ENCODE results near the gene FSTL4.

Gene FSTL4

DNA sequence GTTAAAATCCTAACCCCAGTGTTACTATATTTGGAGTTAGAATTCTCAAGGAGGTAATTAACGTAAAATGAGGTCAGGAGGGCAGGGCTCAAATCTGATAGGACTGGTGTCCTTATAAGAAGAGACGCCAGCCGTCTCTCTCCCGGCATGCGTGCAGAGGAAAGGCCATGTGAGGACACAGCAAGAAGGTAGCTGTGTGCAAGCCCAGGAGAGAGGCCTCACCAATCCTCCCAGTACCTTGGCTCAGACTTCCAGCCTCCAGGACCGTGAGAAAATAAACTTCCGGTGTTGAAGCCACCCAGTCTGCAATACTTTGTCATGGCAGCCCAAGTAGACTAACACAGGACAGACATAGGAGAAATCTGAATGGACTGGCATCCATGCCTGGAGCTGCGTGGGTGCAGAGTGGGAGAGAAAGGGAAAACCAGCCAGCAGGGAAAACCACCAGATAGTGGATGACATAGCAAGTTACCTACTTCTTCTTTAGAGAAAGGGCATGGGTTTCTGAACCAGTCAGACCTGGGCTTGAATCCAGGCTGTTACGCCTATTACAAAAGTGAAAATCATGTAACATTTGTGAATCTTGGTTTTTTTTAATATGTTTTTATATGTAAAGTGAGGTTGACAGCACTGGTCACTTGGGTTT, 89.2 kb downstream of the FSTL4 start:
- H3K27me3 ChIP-seq (ENCODE audit: insufficient read depth, low read length) = no peaks in the 10 kb centered on the region
- H4K20me1 ChIP-seq (ENCODE audit: insufficient read depth, low read length) = no peaks in the 10 kb centered on the region
- H3K4me2 ChIP-seq (ENCODE audit: low read length) = no peak overlapping the region
- no peak overlapping the region for H3K9ac ChIP-seq (ENCODE audit: low read length)
- TF ChIP-seq, protein P1, sequence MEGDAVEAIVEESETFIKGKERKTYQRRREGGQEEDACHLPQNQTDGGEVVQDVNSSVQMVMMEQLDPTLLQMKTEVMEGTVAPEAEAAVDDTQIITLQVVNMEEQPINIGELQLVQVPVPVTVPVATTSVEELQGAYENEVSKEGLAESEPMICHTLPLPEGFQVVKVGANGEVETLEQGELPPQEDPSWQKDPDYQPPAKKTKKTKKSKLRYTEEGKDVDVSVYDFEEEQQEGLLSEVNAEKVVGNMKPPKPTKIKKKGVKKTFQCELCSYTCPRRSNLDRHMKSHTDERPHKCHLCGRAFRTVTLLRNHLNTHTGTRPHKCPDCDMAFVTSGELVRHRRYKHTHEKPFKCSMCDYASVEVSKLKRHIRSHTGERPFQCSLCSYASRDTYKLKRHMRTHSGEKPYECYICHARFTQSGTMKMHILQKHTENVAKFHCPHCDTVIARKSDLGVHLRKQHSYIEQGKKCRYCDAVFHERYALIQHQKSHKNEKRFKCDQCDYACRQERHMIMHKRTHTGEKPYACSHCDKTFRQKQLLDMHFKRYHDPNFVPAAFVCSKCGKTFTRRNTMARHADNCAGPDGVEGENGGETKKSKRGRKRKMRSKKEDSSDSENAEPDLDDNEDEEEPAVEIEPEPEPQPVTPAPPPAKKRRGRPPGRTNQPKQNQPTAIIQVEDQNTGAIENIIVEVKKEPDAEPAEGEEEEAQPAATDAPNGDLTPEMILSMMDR (IDR thresholded peaks at IDR 0.05; ENCODE audit: low read length) = no peak
- no peak for TF ChIP-seq EZH2 (IDR thresholded peaks at IDR 0.05; ENCODE audit: borderline replicate concordance, low read length)
- no peaks in the 10 kb centered on the region for H3F3A ChIP-seq (ENCODE audit: insufficient read depth, low read length)
- no peaks in the 10 kb centered on the region for H3K36me3 ChIP-seq (ENCODE audit: insufficient read depth, low read length)
- H3K4me1 ChIP-seq (ENCODE audit: insufficient read depth, low read length, severe bottlenecking) = no peaks in the 10 kb centered on the region
- H3K4me3 ChIP-seq (ENCODE audit: low read depth, low read length, poor library complexity, severe bottlenecking) = no peak overlapping the region
- no peaks in the 10 kb centered on the region for H3K9me2 ChIP-seq (ENCODE audit: low read depth, low read length)
- no peaks in the 10 kb centered on the region for H3K79me2 ChIP-seq (ENCODE audit: insufficient read depth, low read length)
- no peak overlapping the region for H3K27ac ChIP-seq (ENCODE audit: low read depth, low read length, poor library complexity, severe bottlenecking)
- H2AFZ ChIP-seq (ENCODE audit: low read length) = no peak overlapping the region
- no peaks in the 10 kb centered on the region for H3K9me3 ChIP-seq (ENCODE audit: low read length)

DNA sequence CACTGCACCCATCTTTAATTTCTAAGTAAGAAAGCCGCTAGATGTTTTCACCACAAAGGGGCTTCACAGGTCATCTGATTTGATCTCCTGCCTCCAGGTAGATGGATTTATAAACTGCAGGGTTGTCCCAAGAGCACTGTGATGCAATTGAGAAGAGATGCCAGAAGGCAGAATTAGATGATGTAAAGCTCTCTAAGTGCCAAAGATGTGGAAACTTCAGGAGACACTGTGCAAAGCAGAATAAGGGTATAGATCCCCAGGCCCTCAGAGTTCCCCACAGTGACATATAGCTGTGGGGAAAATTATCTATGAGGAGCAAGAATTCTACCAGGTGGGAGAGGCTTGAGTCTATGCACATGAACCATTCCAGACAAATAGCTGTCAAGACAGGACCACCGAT, 90.5 kb downstream of the FSTL4 start:
- Histone ChIP-seq H3F3A (ENCODE audit: insufficient read depth, low read length) (no peaks in the 10 kb centered on the region), H3K4me2 (ENCODE audit: low read length) (no peak overlapping the region), H3K36me3 (ENCODE audit: insufficient read depth, low read length) (no peaks in the 10 kb centered on the region), H3K4me3 (ENCODE audit: low read depth, low read length, poor library complexity, severe bottlenecking) (no peak overlapping the region), H3K79me2 (ENCODE audit: insufficient read depth, low read length) (no peaks in the 10 kb centered on the region), H3K9ac (ENCODE audit: low read length) (no peak overlapping the region), H2AFZ (ENCODE audit: low read length) (no peak overlapping the region), H3K9me2 (ENCODE audit: low read depth, low read length) (no peaks in the 10 kb centered on the region), H3K27me3 (ENCODE audit: insufficient read depth, low read length) (no peaks in the 10 kb centered on the region), H3K27ac (ENCODE audit: low read depth, low read length, poor library complexity, severe bottlenecking) (no peak overlapping the region), H3K9me3 (ENCODE audit: low read length) (no peaks in the 10 kb centered on the region), H3K4me1 (ENCODE audit: insufficient read depth, low read length, severe bottlenecking) (no peaks in the 10 kb centered on the region), H4K20me1 (ENCODE audit: insufficient read depth, low read length) (no peaks in the 10 kb centered on the region)
- TF ChIP-seq EZH2 (IDR thresholded peaks at IDR 0.05; ENCODE audit: borderline replicate concordance, low read length) = no peak
- TF ChIP-seq, protein P1 (IDR thresholded peaks at IDR 0.05; ENCODE audit: low read length) = no peak

DNA sequence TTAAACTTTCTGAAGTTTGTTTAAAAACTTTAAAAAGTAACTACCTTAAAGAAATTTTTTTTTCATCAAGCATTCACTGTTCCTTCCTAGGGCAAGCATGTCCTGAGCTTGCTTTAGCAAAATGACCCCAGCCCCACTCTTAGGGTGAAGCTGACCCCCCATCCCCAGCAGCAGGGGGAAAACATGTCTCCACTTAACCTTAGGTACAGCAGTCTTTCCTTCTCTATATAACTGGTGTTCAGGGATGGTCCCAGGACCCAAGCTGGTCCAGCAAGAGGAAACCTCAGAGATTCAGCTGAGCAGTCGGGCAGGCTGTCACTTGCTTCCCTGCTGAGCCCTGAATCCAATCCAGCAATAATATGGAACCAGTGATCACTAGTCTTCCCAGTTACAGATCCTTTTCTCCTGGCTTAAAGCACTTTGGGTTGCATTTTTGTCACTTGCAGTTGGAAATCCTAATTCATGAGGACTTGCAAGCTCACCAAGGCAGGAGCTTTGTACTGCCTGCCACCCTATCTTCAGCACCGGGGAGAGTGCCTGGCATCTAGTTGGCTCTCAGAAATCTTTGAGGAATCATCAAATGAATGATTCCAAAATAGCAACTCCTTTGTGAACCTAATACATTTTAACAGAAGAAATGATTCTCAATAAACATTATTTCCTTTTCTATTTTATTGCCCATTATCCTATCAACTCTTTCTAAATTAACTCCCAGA, 91.2 kb downstream of the FSTL4 start:
- no peaks in the 10 kb centered on the region for H3K9me2 ChIP-seq (ENCODE audit: low read depth, low read length)
- no peaks in the 10 kb centered on the region for H3F3A ChIP-seq (ENCODE audit: insufficient read depth, low read length)
- H3K4me2 ChIP-seq (ENCODE audit: low read length) = no peak overlapping the region
- no peaks in the 10 kb centered on the region for H3K4me1 ChIP-seq (ENCODE audit: insufficient read depth, low read length, severe bottlenecking)
- no peak for TF ChIP-seq EZH2 (IDR thresholded peaks at IDR 0.05; ENCODE audit: borderline replicate concordance, low read length)
- TF ChIP-seq, protein P1 (IDR thresholded peaks at IDR 0.05; ENCODE audit: low read length) = no peak
- H3K27ac ChIP-seq (ENCODE audit: low read depth, low read length, poor library complexity, severe bottlenecking) = no peak overlapping the region
- no peaks in the 10 kb centered on the region for H3K36me3 ChIP-seq (ENCODE audit: insufficient read depth, low read length)
- H4K20me1 ChIP-seq (ENCODE audit: insufficient read depth, low read length) = no peaks in the 10 kb centered on the region
- H3K9ac ChIP-seq (ENCODE audit: low read length) = no peak overlapping the region
- no peak overlapping the region for H3K4me3 ChIP-seq (ENCODE audit: low read depth, low read length, poor library complexity, severe bottlenecking)
- H3K27me3 ChIP-seq (ENCODE audit: insufficient read depth, low read length) = no peaks in the 10 kb centered on the region
- H3K9me3 ChIP-seq (ENCODE audit: low read length) = no peaks in the 10 kb centered on the region
- no peaks in the 10 kb centered on the region for H3K79me2 ChIP-seq (ENCODE audit: insufficient read depth, low read length)
- no peak overlapping the region for H2AFZ ChIP-seq (ENCODE audit: low read length)
